ENCODE results near the gene LAMP2. TPM values are rescaled to one million over a fixed set of nuclear protein-coding genes. Genes with fewer than 3 reads are reported as not detected.
A peak's percentile ranks its signal among the peaks of the same experiment; 100 is the strongest.
"Not testable (repeated sequence)": the region's sequence is repeated elsewhere in the genome, so short reads cannot be mapped to it uniquely, and the experiment has no call there.

LAMP2 gene
- total and polyA plus RNA-seq, 8 donors: 77.7 to 160 (median 94.2) TPM

GRCh38 chrX:120474085-120474484 is 5.0 kb upstream of the LAMP2 start:
- Histone ChIP-seq H3K36me3 (no peaks in the 10 kb centered on the region), H3K4me1 (no peaks in the 10 kb centered on the region), H3K27me3 (no peaks in the 10 kb centered on the region), H3K4me3 (no peak overlapping the region), H3K27ac (no peak overlapping the region), H3K9me3 (no peaks in the 10 kb centered on the region)
- no peak for TF ChIP-seq CTCF (IDR thresholded peaks at IDR 0.05)
- intact Hi-C loops (cut with DNase I): no loop called here
- DNase-seq: no peak
- ATAC-seq: no peak

- intact Hi-C loops (cut with DNase I); H3K9me3 ChIP-seq; ATAC-seq; H3K36me3 ChIP-seq; DNase-seq; H3K27me3 ChIP-seq: not testable (repeated sequence)
- peak overlapping the region; percentile 40 to 56 for H3K4me3 ChIP-seq
- peaks cover 0 to 24% of the 10 kb centered on the region in 2 donors for H3K4me1 ChIP-seq
- peak overlapping the region in 1 of 2 donors; percentile 95 for H3K27ac ChIP-seq
These were observed 561 bp upstream of the LAMP2 start for GRCh38 chrX:120469657-120470056.

GRCh38 chrX:120468479-120468824 is 644 bp downstream of the LAMP2 start:
- no peaks in the 10 kb centered on the region for H3K36me3 ChIP-seq
- H3K4me3 ChIP-seq: peak overlapping the region; percentile 40 to 56
- H3K27ac ChIP-seq: peak overlapping the region; percentile 93 to 95
- H3K27me3 ChIP-seq: no peaks in the 10 kb centered on the region
- TF ChIP-seq CTCF (IDR thresholded peaks at IDR 0.05): no peak
- DNase-seq (no peak), ATAC-seq (no peak)
- intact Hi-C loops (cut with DNase I): no loop called here
- no peaks in the 10 kb centered on the region for H3K9me3 ChIP-seq
- peaks cover 0 to 32% of the 10 kb centered on the region in 2 donors for H3K4me1 ChIP-seq

- Histone ChIP-seq H3K27me3 (no peaks in the 10 kb centered on the region), H3K9me3 (no peaks in the 10 kb centered on the region), H3K4me3 (peak overlapping the region; percentile 40 to 56), H3K27ac (peak overlapping the region; percentile 93 to 95), H3K4me1 (peaks cover 0 to 36% of the 10 kb centered on the region in 2 donors), H3K36me3 (no peaks in the 10 kb centered on the region)
- TF ChIP-seq CTCF (IDR thresholded peaks at IDR 0.05): no peak
- no peak for ATAC-seq
- intact Hi-C loops (cut with DNase I): no loop called here
- no peak for DNase-seq
These were observed 1.0 kb downstream of the LAMP2 start for GRCh38 chrX:120468071-120468470.

GRCh38 chrX:120464411-120464810 is 4.7 kb downstream of the LAMP2 start:
- no peak for TF ChIP-seq CTCF (IDR thresholded peaks at IDR 0.05)
- Histone ChIP-seq H3K27me3 (no peaks in the 10 kb centered on the region), H3K4me1 (peaks cover 0 to 54% of the 10 kb centered on the region in 2 donors), H3K36me3 (no peaks in the 10 kb centered on the region), H3K4me3 (no peak overlapping the region), H3K9me3 (no peaks in the 10 kb centered on the region), H3K27ac (no peak overlapping the region)
- DNase-seq: no peak
- intact Hi-C loops (cut with DNase I): no loop called here
- ATAC-seq: no peak

- Histone ChIP-seq H3K27me3 (no peaks in the 10 kb centered on the region), H3K36me3 (no peaks in the 10 kb centered on the region), H3K27ac (peak overlapping the region in 1 of 2 donors; percentile 48), H3K9me3 (no peaks in the 10 kb centered on the region), H3K4me1 (peaks cover 0 to 64% of the 10 kb centered on the region in 2 donors), H3K4me3 (no peak overlapping the region)
- no peak for TF ChIP-seq CTCF (IDR thresholded peaks at IDR 0.05)
- intact Hi-C loops (cut with DNase I): no loop called here
- DNase-seq (peak in 2 of 4 donors; percentile 38 to 63), ATAC-seq (peak; percentile 41)
These were observed 5.9 kb downstream of the LAMP2 start for GRCh38 chrX:120463241-120463640.
